ENCODE data around the gene ITSN2. TPM values are rescaled to one million over a fixed set of nuclear protein-coding genes. Genes with fewer than 3 reads are reported as not detected.

The ITSN2 gene
- total RNA-seq, 1 donor from 2014 or later = 23.8 TPM

GRCh38 chr2:24274809-24275208 lies 85.5 kb downstream of the ITSN2 start:
- Histone ChIP-seq H3K9me3 (ENCODE audit: insufficient read depth, low read depth, low read length) (no peaks in the 10 kb centered on the region), H3K4me2 (ENCODE audit: low read length) (no peak overlapping the region), H3K4me1 (ENCODE audit: insufficient read depth, low read length) (no peaks in the 10 kb centered on the region), H3K79me2 (ENCODE audit: insufficient read depth, low read length) (no peaks in the 10 kb centered on the region), H3K27ac (ENCODE audit: low read depth, low read length) (no peak overlapping the region), H2AFZ (ENCODE audit: low read depth, low read length) (no peak overlapping the region), H4K20me1 (ENCODE audit: insufficient read depth, low read length) (no peaks in the 10 kb centered on the region), H3K4me3 (ENCODE audit: insufficient read depth, low read depth, low read length) (no peak overlapping the region), H3K27me3 (ENCODE audit: insufficient read depth, low read length) (no peaks in the 10 kb centered on the region), H3K36me3 (ENCODE audit: insufficient read depth, low read length) (no peaks in the 10 kb centered on the region), H3K9ac (ENCODE audit: low read length) (no peak overlapping the region)
- Mint-ChIP-seq H3K27me3 (ENCODE audit: low read depth, unreplicated experiment) (no peaks in the 10 kb centered on the region), H3K4me1 (ENCODE audit: low read depth, unreplicated experiment) (peaks cover 4% of the 10 kb centered on the region), H3K36me3 (ENCODE audit: low read depth, unreplicated experiment) (peaks cover 4% of the 10 kb centered on the region), H3K4me3 (ENCODE audit: unreplicated experiment) (no peak overlapping the region), H3K9me3 (ENCODE audit: unreplicated experiment) (no peaks in the 10 kb centered on the region), H3K27ac (ENCODE audit: unreplicated experiment) (no peak overlapping the region)
- FAIRE-seq = no peak
- no peak for DNase-seq (ENCODE audit: low read depth)
- no peak for TF ChIP-seq EZH2 (IDR thresholded peaks at IDR 0.05; ENCODE audit: insufficient read depth, low read length)
- TF ChIP-seq, protein P1, sequence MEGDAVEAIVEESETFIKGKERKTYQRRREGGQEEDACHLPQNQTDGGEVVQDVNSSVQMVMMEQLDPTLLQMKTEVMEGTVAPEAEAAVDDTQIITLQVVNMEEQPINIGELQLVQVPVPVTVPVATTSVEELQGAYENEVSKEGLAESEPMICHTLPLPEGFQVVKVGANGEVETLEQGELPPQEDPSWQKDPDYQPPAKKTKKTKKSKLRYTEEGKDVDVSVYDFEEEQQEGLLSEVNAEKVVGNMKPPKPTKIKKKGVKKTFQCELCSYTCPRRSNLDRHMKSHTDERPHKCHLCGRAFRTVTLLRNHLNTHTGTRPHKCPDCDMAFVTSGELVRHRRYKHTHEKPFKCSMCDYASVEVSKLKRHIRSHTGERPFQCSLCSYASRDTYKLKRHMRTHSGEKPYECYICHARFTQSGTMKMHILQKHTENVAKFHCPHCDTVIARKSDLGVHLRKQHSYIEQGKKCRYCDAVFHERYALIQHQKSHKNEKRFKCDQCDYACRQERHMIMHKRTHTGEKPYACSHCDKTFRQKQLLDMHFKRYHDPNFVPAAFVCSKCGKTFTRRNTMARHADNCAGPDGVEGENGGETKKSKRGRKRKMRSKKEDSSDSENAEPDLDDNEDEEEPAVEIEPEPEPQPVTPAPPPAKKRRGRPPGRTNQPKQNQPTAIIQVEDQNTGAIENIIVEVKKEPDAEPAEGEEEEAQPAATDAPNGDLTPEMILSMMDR (IDR thresholded peaks at IDR 0.05; ENCODE audit: insufficient read depth, low read depth, low read length) = no peak

DNA sequence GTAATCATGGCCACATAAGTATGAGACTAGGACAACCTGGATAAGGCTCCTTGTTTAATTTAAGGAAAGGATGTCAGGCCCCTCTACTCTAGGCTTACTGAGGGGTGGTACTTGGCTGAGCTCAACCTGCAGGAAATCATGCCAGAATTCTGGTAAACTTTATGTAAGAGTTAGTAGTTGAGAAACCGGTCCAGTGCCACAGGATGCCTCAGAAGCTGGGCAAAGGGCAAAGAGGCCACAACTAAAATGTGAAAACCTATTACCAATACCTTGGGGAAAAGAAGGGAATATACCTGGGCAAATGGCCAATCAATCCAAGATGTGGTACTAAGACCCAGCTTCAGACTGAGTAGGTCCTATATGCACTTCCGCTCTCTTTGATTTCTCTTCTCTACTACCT lies 86.7 kb downstream of the ITSN2 start:
- Histone ChIP-seq H3K79me2 (ENCODE audit: insufficient read depth, low read length) (no peaks in the 10 kb centered on the region), H3K9me3 (ENCODE audit: insufficient read depth, low read depth, low read length) (no peaks in the 10 kb centered on the region), H4K20me1 (ENCODE audit: insufficient read depth, low read length) (no peaks in the 10 kb centered on the region), H3K4me1 (ENCODE audit: insufficient read depth, low read length) (peaks cover 5% of the 10 kb centered on the region), H2AFZ (ENCODE audit: low read depth, low read length) (no peak overlapping the region), H3K4me2 (ENCODE audit: low read length) (no peak overlapping the region), H3K9ac (ENCODE audit: low read length) (no peak overlapping the region), H3K27me3 (ENCODE audit: insufficient read depth, low read length) (no peaks in the 10 kb centered on the region), H3K36me3 (ENCODE audit: insufficient read depth, low read length) (no peaks in the 10 kb centered on the region), H3K27ac (ENCODE audit: low read depth, low read length) (no peak overlapping the region), H3K4me3 (ENCODE audit: insufficient read depth, low read depth, low read length) (no peak overlapping the region)
- TF ChIP-seq EZH2 (IDR thresholded peaks at IDR 0.05; ENCODE audit: insufficient read depth, low read length) = no peak
- TF ChIP-seq, protein P1 (IDR thresholded peaks at IDR 0.05; ENCODE audit: insufficient read depth, low read depth, low read length) = no peak
- Mint-ChIP-seq H3K36me3 (ENCODE audit: low read depth, unreplicated experiment) (peaks cover 6% of the 10 kb centered on the region), H3K4me3 (ENCODE audit: unreplicated experiment) (no peak overlapping the region), H3K27me3 (ENCODE audit: low read depth, unreplicated experiment) (no peaks in the 10 kb centered on the region), H3K4me1 (ENCODE audit: low read depth, unreplicated experiment) (peaks cover 15% of the 10 kb centered on the region), H3K9me3 (ENCODE audit: unreplicated experiment) (no peaks in the 10 kb centered on the region), H3K27ac (ENCODE audit: unreplicated experiment) (no peak overlapping the region)
- FAIRE-seq = no peak
- DNase-seq (ENCODE audit: low read depth) = no peak

DNA sequence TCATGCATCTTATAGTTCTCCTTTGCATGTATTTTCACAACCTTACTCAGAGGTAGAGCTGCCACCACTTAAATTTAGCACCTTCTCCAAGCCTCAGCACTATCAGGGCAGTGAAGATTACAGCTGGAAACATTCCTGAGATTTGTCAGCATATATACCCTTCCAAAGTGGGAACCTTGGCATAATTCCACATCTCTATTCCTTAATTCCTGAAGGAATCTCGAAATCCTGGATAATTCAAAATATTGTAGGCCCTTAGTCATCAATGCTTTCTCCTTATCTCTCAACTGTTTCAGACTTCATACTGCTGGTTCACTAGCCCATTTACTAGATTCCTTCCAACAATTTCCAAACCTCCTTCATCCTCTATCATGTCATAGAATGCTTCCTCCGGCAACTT lies 87.4 kb downstream of the ITSN2 start:
- Mint-ChIP-seq H3K27me3 (ENCODE audit: low read depth, unreplicated experiment) (no peaks in the 10 kb centered on the region), H3K4me1 (ENCODE audit: low read depth, unreplicated experiment) (peaks cover 16% of the 10 kb centered on the region), H3K9me3 (ENCODE audit: unreplicated experiment) (no peaks in the 10 kb centered on the region), H3K36me3 (ENCODE audit: low read depth, unreplicated experiment) (peaks cover 6% of the 10 kb centered on the region), H3K4me3 (ENCODE audit: unreplicated experiment) (no peak overlapping the region), H3K27ac (ENCODE audit: unreplicated experiment) (no peak overlapping the region)
- Histone ChIP-seq H3K9me3 (ENCODE audit: insufficient read depth, low read depth, low read length) (no peaks in the 10 kb centered on the region), H4K20me1 (ENCODE audit: insufficient read depth, low read length) (no peaks in the 10 kb centered on the region), H3K27ac (ENCODE audit: low read depth, low read length) (no peak overlapping the region), H3K9ac (ENCODE audit: low read length) (no peak overlapping the region), H3K4me2 (ENCODE audit: low read length) (no peak overlapping the region), H2AFZ (ENCODE audit: low read depth, low read length) (no peak overlapping the region), H3K4me1 (ENCODE audit: insufficient read depth, low read length) (peaks cover 5% of the 10 kb centered on the region), H3K79me2 (ENCODE audit: insufficient read depth, low read length) (no peaks in the 10 kb centered on the region), H3K4me3 (ENCODE audit: insufficient read depth, low read depth, low read length) (no peak overlapping the region), H3K36me3 (ENCODE audit: insufficient read depth, low read length) (no peaks in the 10 kb centered on the region), H3K27me3 (ENCODE audit: insufficient read depth, low read length) (no peaks in the 10 kb centered on the region)
- DNase-seq (ENCODE audit: low read depth) = no peak
- peak; percentile 20 for FAIRE-seq
- TF ChIP-seq, protein P1 (IDR thresholded peaks at IDR 0.05; ENCODE audit: insufficient read depth, low read depth, low read length) = no peak
- TF ChIP-seq EZH2 (IDR thresholded peaks at IDR 0.05; ENCODE audit: insufficient read depth, low read length) = no peak
